Measurements from ENCODE around the gene MUC5AC.
"Not testable (repeated sequence)": the region's sequence is repeated elsewhere in the genome, so short reads cannot be mapped to it uniquely, and the experiment has no call there.

MUC5AC gene, protein sequence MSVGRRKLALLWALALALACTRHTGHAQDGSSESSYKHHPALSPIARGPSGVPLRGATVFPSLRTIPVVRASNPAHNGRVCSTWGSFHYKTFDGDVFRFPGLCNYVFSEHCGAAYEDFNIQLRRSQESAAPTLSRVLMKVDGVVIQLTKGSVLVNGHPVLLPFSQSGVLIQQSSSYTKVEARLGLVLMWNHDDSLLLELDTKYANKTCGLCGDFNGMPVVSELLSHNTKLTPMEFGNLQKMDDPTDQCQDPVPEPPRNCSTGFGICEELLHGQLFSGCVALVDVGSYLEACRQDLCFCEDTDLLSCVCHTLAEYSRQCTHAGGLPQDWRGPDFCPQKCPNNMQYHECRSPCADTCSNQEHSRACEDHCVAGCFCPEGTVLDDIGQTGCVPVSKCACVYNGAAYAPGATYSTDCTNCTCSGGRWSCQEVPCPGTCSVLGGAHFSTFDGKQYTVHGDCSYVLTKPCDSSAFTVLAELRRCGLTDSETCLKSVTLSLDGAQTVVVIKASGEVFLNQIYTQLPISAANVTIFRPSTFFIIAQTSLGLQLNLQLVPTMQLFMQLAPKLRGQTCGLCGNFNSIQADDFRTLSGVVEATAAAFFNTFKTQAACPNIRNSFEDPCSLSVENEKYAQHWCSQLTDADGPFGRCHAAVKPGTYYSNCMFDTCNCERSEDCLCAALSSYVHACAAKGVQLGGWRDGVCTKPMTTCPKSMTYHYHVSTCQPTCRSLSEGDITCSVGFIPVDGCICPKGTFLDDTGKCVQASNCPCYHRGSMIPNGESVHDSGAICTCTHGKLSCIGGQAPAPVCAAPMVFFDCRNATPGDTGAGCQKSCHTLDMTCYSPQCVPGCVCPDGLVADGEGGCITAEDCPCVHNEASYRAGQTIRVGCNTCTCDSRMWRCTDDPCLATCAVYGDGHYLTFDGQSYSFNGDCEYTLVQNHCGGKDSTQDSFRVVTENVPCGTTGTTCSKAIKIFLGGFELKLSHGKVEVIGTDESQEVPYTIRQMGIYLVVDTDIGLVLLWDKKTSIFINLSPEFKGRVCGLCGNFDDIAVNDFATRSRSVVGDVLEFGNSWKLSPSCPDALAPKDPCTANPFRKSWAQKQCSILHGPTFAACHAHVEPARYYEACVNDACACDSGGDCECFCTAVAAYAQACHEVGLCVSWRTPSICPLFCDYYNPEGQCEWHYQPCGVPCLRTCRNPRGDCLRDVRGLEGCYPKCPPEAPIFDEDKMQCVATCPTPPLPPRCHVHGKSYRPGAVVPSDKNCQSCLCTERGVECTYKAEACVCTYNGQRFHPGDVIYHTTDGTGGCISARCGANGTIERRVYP (N-terminal part only)

DNA sequence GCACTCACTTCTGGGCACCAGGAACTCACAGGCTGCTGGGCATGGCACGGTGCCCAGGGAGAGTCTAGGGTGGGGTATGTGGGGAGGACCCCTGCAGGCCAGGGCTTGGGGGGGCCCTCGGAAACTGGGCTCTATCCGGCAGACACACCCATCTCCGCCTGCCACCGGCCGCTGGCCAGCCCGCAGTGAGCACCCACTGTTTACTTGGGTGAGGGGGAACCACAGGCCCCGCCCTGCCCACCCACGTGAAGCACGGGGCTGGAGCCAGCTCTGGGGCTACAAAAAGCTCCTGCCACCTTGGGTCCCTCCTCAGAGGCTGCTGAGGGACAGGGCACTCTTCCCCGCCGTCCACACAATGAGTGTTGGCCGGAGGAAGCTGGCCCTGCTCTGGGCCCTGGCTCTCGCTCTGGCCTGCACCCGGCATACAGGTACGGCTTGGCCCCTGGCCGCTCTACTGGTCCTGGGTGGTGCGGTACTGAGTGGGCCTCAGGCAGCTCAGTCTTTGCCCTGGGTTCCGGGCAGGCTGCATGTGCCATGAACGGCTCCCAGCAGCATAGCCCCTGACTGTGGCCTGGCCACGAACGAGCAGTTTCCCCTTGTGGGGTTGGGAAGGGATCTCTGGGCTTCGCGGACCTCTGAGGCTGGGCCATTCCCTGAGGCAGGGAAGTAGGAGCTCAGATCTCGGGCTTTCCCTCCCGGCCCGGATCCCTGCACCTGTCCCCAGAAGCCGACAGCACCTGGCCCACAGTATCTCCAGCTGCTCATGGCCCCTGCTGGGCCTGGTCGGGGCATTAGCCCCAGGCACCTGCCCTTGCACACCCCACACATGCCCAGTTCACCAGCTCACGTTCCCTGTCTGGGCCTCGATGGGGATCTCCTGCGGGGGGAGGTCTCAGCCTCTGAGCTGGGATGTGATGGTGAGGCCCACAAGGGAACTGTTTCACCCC lies at the start of gene MUC5AC:
MUC5AC (plus strand) TSS at position 309 of the 947 bp plus-strand sequence; CDS start at position 356, 47 bp downstream.
- DNase-seq: no peak

DNA sequence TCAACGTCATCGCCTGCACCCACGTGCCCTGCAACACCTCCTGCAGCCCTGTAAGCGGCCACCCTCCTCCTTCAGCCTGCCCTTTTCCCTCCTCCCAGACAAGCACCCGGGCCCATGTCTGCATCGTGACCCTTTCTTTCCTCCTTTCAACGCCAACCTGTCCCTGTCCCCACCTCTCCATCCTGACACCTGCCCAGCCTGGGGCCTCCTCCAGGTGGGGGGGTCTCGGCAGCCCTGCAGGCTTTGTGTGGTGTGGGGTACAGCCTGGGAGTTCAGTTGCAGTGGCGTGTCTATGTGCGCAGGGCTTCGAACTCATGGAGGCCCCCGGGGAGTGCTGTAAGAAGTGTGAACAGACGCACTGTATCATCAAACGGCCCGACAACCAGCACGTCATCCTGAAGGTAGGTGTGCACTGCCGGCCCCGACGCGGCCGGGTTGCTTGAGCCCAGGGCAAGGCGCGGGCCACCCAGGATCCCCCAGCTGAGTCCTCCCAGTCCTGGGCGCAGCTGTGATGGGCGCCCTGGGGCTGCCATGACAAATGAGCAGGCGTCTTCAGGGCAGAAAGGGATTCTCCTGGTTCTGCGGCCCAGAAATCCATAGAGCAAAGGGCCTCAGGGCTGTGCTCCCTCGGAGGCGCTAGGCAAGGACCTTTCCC lies 49.4 kb upstream of the MUC5AC start:
- no peak for DNase-seq

DNA sequence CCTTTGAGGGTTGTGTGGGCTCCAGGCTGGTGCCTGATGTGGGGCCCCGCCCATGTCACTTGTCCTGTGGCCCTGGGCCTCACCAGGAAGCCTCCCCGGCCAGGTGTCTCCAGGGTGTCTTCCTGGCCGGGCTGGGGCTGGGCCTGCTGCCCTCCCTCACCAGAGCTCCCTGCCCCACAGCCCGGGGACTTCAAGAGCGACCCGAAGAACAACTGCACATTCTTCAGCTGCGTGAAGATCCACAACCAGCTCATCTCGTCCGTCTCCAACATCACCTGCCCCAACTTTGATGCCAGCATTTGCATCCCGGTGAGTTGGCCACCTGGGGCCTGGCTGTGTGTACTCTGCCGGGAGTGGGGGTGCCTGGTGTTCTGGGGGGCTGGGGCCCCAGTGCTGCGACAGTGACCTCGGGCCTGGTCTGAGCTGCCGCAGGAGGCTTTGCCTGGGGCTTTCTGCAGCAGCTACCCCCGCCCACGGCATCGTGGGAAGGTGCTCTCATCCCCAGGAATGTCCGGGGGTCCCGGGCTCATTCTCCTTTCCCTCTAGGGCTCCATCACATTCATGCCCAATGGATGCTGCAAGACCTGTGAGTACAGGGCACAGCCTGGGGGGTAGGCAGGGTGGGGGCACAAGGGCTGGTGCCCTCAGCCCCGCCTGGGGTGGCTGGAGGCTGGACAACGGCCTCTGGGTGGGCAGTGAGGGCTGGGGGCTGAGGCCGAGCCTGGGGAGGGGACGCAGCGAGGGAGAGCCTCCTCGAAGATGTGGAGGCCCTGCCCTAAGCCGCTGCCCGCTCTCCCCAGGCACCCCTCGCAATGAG lies 48.4 kb upstream of the MUC5AC start:
- DNase-seq: no peak

DNA sequence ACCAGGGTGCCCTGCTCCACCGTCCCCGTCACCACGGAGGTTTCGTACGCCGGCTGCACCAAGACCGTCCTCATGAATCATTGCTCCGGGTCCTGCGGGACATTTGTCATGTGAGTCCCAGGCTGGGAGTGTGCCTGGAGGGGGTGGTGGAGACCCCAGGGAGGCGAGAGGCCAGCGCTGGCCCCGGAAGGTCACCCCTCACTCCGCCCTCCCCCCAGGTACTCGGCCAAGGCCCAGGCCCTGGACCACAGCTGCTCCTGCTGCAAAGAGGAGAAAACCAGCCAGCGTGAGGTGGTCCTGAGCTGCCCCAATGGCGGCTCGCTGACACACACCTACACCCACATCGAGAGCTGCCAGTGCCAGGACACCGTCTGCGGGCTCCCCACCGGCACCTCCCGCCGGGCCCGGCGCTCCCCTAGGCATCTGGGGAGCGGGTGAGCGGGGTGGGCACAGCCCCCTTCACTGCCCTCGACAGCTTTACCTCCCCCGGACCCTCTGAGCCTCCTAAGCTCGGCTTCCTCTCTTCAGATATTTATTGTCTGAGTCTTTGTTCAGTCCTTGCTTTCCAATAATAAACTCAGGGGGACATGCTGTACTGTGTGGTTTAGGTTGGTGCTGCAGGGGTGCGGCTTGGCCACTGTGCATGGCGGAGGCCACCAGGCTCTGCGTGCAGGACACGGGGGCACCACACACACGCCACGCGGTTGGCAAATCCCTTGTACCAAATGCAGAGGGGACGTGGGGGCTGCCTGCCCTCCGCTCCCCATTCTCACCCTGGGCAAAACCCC lies 47.6 kb upstream of the MUC5AC start:
- no peak for DNase-seq

DNA sequence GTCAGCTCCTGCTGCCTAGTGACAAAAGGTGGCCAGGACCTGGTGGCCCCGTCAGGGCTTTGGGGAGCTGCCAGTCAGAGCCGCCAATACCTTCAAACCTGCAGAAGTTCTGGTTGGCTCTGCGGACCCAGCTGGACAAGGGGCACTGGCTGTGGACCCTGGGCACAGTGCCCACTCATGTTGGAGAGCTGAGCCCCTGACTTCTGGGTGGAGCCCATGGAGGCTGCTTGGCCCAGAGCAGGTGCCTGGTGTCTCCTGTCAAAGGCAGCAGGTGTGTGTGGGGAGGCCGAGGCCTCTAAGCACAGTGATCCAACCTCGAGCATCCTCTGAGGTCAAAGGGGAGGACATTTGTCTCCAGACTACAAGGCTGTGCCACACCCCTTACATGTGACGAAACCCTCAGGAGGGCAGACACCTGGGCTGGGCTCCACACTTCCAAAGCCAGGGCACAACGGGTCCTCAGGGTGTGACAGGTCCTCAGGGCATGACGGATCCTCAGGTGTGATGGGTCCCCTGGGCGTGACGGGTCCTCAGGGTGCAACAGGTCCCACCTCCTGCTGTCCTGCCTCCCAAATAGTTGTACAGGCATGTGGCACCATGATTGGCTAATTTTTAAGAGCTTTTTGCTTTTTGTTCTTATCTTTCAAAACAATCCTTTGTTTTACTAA lies 46.1 kb upstream of the MUC5AC start:
- DNase-seq: no peak

DNA sequence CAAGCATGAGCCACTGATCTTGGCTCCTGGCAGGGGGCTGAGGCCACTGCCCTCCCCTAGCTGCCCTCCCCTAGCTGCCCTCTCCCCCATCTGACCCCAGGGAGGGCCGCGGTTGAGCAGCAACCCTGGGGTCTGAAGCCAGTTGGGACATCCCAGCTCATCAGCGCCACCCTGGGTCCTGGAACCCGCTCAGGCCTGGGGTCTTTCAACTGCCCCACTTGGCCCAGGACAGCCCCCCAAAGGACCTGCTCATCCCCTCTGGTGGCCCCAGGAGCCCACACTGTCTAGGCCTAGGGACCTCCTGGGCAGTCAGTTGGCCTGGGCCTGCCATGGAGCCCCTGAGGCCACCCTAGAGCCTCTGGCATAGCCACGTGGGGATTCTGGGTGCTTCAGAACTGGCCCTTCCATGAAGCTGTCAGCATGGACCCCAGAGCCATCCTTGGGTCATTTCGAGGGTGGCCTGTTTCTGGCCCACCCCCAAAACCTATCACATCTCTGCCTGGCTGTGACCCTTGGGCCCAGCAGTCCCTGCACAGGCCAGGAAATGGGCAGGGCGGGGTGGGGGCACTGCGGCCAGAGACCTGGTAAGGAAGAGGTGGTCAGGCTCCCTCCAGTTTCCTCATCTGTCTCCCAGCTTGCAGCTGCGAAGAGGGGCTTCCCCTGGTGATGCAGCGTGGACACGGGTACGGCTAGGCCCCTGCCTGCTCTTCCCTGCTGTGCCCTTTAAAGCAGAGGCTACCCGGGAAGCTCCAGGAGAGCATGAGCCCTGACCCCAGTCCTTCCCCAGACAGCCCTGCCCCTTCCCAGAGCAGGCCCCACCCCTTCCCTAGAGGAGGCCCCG lies 45.2 kb upstream of the MUC5AC start:
- no peak for DNase-seq

DNA sequence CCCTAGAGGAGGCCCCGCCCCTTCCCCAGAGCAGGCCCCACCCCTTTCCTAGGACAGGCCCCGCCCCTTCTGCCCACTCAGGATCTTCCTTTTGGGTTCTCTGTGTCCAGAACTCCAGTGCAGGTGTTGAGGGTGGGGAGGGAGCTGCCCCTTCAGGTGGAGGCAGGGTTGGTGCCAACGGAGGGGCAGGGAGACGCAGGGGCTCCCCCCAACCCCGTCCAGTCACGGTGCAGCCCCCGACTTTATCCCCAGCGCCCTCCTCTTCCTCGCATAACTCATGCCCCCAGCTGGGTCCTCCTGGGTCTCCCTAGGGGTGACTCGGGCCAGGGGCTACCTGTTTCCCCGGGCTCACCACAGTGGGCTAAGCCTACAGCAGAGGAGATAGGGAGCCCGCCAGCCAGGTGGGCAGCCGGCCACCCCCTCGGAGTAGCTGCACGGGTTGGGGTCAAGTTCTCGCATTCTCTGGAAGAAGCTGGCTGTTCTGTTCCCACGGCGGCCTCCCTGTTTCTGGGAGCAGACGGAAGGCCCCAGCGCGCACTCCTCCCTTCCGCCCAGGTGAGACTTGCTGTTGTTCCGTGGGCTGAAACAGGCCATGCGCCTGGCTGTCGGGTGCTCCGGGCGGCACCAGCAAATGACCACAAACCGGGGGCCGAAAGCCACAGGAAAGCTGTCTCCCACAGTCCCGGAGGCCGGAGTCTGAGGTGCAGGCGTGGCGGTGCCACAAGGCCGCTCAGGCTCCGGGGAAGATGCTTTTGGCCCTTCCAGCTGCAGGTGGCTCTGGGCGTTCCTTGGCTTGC lies 44.1 kb upstream of the MUC5AC start:
- no peak for DNase-seq

DNA sequence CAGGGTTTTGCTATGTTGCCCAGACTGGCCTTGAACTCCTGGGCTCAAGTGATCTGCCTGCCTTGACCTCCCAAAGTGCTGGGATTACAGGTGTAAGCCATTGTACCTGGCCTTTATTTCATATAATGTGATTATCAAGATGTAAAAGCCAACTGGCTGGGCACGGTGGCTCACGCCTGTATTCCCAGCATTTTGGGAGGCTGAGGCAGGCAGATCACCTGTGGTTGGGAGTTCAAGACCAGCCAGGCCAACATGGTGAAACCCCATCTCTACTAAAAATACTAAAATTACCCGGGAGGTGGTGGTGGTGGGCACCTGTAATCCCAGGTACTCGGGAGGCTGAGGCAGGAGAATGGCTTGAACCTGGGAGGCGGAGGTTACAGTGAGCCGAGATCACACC lies 42.5 kb upstream of the MUC5AC start:
- not testable (repeated sequence) for DNase-seq

DNA sequence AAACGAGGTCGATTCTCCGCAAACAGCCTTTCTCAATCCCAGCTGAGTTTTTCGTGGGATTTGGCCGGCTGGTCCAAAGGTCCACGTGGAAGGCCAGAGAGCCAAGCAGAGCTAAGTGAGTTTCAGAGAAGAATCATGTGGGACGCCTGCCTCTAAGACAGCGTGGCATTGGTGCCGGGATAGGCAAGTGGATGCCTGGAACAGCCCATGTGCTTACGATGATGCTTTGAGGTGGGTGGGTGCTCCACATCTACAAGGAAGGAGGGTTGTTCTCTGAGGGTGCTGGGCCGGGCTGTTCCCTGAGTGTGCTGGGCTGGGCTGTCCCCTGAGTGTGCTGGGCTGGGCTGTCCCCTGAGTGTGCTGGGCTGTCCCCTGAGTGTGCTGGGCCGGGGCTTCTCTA lies 41.6 kb upstream of the MUC5AC start:
- DNase-seq: no peak

DNA sequence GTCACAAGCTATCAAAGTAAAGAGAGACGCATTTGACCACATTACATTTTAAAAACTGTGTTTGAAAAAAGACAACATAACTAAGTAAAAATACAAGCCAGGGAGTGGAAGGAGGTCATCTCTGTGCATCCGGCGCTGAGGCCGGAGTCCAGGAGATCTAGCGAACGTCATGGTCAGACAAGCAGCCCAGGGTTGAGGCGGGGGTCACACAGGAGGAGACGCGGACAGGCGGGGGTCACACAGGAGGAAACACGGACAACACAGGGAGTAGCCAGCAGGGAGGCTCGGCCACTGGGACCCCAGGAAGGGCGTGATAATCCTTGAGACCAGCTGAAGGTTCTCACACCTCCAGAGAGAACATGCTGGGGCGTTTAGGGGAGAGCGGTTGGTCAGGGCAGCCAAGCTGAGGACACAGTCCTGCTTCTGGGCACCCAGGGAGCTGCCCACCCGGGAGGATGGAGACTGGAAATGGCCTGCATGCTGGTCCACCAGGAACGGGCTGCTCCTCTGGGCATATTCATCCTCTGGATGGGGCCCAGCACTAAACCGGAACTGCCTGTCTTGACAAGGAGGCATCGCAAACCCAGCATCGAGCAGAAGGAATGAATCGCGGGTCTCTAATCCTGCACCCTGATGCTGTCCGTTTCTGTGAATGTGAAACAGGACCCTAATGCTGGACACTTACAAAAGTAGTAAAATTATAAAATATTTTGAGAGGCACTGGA lies 40.9 kb upstream of the MUC5AC start:
- DNase-seq: no peak

DNA sequence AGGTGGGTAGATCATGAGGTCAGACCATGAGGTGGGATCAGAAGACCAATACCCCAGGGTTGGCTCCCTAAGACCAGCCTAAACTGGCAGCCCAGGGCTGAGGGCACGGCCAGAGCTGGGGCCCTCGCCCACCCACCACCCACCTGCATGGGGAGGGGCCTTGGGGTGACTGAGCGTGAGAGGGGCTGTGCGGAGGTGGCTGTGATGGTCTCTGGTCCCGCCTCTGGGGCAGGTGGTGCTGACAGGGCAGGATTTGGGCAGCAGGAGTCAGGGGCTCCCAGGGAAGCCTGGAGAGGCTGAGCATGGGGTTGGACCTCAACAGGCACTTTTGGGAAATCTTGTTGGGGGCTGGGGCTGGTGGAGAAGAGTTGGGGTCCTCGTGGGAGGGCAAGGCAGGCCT lies 39.8 kb upstream of the MUC5AC start:
- no peak for DNase-seq

DNA sequence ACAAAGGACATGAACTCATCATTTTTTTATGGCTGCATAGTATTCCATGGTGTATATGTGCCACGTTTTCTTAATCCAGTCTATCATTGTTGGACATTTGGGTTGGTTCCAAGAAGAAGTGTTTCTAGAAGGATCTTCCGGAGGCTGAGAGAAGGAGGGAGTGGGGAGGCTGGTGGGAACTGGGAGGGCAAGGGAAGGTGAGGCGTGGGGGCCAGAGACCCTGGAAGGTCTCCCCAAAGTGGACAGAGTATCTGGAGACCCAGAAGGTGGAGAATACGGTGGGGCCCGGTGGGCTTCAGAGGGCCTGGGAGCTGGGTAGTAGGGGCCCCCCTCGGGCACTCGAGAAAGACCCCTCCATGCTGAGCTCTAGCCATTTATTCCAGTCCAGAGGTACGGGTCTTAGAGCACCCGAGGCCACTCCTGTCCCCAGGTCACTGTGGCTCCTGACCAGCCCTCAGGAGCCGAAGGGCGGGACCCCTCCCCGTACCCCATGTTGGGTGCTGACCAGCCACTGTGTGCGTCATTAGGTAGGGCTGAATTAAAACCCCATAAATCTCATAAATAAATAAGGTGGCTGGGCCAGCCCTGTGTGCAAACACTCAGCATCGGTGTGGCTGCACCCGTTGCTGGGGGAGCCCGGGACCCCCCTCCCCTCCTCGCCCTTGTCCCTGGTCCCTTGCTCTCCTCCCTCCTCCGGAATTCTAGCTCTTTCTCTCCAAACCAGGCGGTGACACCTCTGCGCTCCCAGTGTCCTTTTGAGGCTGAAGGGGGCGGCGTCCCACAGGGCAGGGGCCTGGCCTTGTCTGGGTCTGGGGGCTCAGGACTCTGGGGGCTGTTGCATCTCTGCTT lies 38.8 kb upstream of the MUC5AC start:
- no peak for DNase-seq

DNA sequence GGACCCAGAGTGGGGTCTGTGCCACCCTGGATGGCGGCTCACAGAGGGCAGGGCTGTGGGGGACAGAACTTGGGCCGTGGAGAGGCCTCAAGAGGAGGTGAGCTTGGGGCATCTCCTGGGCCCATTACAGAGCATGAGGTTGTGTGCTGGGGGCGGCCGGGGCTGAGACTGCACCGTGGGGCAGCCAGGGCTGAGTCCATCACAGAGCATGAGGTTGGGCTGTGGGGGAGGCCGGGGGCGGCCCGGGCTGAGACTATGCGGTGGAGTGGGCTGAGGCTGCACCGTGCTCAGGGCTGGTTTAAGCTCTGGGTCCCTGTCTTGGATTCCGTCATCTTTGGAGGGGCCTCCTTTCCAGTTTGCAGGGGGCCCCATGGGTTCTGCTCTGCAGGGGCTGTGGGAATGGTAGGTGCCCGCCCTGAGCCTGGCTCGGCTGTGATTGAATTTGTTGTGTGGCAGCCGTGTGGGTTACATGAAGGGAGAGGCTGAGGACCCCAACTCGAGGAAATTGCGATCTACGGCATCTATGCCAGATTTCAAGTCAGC lies 38.1 kb upstream of the MUC5AC start:
- DNase-seq: no peak

DNA sequence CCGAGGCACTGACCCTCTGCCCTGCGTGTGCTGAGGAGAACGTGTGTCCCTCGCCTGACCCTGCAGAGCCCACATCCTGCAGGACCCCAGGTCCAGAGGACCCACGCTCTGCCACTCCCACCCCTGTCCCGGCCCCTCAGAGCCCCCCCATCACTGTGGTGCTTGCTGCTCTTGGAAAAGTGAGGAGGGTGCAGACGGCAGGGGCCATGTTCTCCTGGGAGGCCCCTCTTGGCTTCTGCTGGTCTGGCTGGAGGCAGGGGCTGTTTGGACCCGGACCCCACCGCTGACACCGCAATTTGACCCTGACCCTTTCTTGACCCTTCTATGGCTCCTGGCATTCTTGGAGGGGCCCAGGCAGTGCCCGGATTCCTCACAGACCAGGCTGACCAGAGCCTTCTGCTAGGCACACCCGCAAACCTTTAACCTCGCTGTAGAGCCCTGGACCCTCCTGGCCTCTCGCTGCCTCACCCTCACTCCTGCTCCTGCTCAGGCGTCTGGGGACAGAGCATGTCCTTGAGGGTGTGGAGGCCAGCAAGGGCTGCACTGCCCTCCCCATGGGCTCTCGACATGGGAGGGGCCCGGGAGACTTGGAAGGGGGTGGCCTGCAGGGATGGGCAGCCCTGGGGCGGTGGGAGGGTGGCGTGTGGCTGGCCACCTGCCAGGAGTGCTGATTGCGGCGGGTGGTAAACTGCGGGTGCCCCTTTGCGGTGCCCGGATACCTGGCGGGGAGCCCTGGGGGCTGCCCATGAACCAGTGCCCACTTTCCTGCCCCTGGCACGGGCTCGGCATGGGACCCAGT lies 37.0 kb upstream of the MUC5AC start:
- DNase-seq: no peak
